Neural cell (in vitro differentiated cells): ENCODE results near the gene RBM20.

Experiments
- EP300 ChIP-seq: fragments of 450-650 bp; conservative IDR thresholded peaks from 2 replicates; pipeline ENCODE4 v1.6.1; 2014; ENCODE audit warnings: antibody characterized with exemption, mild to moderate bottlenecking, moderate library complexity; ENCODE audit not compliant: poor library complexity, severe bottlenecking
- EZH2 ChIP-seq: fragments of 200-600, 300-800 bp; shearing (Covaris generic), sonication (generic); IDR thresholded peaks from 2 replicates; pipeline ENCODE4 v1.6.1; 2014; ENCODE audit warnings: antibody characterized with exemption, low read length, borderline replicate concordance, mild to moderate bottlenecking; ENCODE audit not compliant: insufficient read depth, poor library complexity, severe bottlenecking
- MXI1 ChIP-seq: fragments of 450-650 bp; conservative IDR thresholded peaks from 2 replicates; pipeline ENCODE4 v1.6.1; 2014; ENCODE audit warnings: antibody characterized with exemption, mild to moderate bottlenecking; ENCODE audit not compliant: poor library complexity, severe bottlenecking
- POLR2AphosphoS5 ChIP-seq: IDR thresholded peaks from 2 replicates; pipeline ENCODE4 v1.6.1; 2012
- RAD21 ChIP-seq: fragments of 450-650 bp; conservative IDR thresholded peaks from 2 replicates; pipeline ENCODE4 v1.6.1; 2014; ENCODE audit warnings: antibody characterized with exemption, mild to moderate bottlenecking, moderate library complexity
- REST ChIP-seq: IDR thresholded peaks from 2 replicates; pipeline ENCODE4 v1.6.1; 2012; ENCODE audit warnings: borderline replicate concordance
- TAF1 ChIP-seq: IDR thresholded peaks from 2 replicates; pipeline ENCODE4 v1.6.1; 2012; ENCODE audit warnings: low read depth
- TF ChIP-seq, protein P1 (sequence below): fragments of 450-650 bp; IDR thresholded peaks from 2 replicates; pipeline ENCODE4 v1.5.1; 2014; ENCODE audit warnings: antibody characterized with exemption, mild to moderate bottlenecking, moderate library complexity; ENCODE audit not compliant: poor library complexity, severe bottlenecking

DNA sequence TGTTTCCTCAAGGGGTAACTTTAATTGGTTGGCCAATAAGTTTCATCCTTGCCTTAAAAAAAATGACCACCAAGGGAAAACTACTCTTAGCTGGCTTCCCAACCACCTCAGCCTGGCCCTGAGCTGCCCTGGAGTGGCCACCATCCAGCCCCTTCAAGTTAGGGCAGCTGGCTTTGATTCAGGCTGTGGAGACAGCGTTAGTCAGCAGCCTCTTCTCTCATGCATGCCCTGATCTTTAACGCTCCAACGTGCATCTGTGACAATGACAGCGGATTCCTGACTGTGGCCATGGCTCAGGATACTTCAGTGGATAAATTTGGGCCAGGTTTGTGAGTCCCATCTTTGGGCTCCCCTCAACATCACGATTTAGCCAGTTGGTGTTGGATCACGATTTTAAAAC is 111.6 kb downstream of the RBM20 start:
- TF ChIP-seq, protein P1, sequence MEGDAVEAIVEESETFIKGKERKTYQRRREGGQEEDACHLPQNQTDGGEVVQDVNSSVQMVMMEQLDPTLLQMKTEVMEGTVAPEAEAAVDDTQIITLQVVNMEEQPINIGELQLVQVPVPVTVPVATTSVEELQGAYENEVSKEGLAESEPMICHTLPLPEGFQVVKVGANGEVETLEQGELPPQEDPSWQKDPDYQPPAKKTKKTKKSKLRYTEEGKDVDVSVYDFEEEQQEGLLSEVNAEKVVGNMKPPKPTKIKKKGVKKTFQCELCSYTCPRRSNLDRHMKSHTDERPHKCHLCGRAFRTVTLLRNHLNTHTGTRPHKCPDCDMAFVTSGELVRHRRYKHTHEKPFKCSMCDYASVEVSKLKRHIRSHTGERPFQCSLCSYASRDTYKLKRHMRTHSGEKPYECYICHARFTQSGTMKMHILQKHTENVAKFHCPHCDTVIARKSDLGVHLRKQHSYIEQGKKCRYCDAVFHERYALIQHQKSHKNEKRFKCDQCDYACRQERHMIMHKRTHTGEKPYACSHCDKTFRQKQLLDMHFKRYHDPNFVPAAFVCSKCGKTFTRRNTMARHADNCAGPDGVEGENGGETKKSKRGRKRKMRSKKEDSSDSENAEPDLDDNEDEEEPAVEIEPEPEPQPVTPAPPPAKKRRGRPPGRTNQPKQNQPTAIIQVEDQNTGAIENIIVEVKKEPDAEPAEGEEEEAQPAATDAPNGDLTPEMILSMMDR, result no peak
- TF ChIP-seq EP300 (no peak), POLR2AphosphoS5 (no peak), RAD21 (no peak), MXI1 (no peak), TAF1 (no peak), EZH2 (no peak), REST (no peak)
